NB4 (cell line): Measurements from ENCODE around the gene IFNG-AS1.

Experiments used
- DNase-seq: peaks from one replicate; pipeline ENCODE4 v3.0.0; 2010; ENCODE audit warnings: low read depth
- H3K4me3 ChIP-seq: one replicate; pipeline ENCODE4 v1.5.1; 2011; ENCODE audit warnings: mild to moderate bottlenecking, low read depth, low read length, moderate library complexity
- MYC ChIP-seq: IDR thresholded peaks from 2 replicates; pipeline ENCODE4 v1.6.1; 2011; ENCODE audit warnings: low read depth, low read length
- POLR2A ChIP-seq: IDR thresholded peaks from 2 replicates; pipeline ENCODE4 v1.6.1; 2011; ENCODE audit warnings: mild to moderate bottlenecking; ENCODE audit not compliant: insufficient read length; ENCODE audit errors: extremely low read depth
- TF ChIP-seq, protein P1 (sequence below): IDR thresholded peaks from 2 replicates; pipeline ENCODE4 v1.6.1; 2011; ENCODE audit warnings: low read depth, low read length
- TF ChIP-seq, protein P2 (sequence below): IDR thresholded peaks from one replicate; pipeline ENCODE4 v1.5.1; 2012; ENCODE audit warnings: low read depth, low read length

Gene IFNG-AS1

DNA sequence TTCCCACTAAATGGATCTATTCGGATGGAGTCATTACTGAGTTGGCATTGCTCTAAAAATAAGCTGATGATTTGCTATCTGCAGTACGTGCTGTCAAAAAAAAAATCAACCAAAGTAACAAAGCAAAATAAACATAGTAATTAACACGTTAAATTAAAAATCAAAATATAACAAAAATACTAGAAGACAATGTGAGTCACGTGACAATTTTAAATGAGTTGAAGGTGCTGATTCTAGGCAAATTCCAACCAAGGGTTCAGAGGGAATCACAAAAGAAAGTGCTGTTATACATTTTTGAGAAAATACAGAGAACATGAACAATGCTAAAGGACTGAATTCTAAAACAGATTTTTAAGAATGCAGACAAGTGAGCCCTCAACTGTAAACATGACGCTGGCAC is 45.2 kb upstream of the IFNG-AS1 start:
- TF ChIP-seq POLR2A (no peak), MYC (no peak)
- TF ChIP-seq, protein P1, sequence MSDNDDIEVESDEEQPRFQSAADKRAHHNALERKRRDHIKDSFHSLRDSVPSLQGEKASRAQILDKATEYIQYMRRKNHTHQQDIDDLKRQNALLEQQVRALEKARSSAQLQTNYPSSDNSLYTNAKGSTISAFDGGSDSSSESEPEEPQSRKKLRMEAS = no peak
- TF ChIP-seq, protein P2, sequence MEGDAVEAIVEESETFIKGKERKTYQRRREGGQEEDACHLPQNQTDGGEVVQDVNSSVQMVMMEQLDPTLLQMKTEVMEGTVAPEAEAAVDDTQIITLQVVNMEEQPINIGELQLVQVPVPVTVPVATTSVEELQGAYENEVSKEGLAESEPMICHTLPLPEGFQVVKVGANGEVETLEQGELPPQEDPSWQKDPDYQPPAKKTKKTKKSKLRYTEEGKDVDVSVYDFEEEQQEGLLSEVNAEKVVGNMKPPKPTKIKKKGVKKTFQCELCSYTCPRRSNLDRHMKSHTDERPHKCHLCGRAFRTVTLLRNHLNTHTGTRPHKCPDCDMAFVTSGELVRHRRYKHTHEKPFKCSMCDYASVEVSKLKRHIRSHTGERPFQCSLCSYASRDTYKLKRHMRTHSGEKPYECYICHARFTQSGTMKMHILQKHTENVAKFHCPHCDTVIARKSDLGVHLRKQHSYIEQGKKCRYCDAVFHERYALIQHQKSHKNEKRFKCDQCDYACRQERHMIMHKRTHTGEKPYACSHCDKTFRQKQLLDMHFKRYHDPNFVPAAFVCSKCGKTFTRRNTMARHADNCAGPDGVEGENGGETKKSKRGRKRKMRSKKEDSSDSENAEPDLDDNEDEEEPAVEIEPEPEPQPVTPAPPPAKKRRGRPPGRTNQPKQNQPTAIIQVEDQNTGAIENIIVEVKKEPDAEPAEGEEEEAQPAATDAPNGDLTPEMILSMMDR = no peak
- H3K4me3 ChIP-seq = no peak overlapping the region
- DNase-seq = no peak

DNA sequence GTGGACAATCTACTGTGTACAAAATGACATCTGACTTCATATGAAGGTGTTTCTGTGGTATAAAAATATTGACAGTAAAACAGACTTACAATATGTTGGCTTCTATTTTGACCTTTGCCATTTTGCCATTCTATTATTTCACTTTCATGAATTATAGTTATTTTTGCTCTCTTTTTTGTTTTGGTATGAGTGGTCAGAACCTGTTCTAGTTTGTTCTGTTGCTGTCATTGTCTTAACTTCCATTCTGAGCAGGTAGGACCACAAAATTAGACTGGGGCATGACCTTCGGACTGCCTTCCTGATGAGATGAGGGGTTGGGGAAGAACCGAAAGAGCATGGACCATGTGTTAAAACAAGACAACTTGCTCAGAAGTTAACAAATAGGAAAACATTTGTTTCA is 36.5 kb upstream of the IFNG-AS1 start:
- no peak for DNase-seq
- H3K4me3 ChIP-seq = no peak overlapping the region
- TF ChIP-seq, protein P2 = no peak
- TF ChIP-seq POLR2A (no peak), MYC (no peak)
- TF ChIP-seq, protein P1 = no peak

DNA sequence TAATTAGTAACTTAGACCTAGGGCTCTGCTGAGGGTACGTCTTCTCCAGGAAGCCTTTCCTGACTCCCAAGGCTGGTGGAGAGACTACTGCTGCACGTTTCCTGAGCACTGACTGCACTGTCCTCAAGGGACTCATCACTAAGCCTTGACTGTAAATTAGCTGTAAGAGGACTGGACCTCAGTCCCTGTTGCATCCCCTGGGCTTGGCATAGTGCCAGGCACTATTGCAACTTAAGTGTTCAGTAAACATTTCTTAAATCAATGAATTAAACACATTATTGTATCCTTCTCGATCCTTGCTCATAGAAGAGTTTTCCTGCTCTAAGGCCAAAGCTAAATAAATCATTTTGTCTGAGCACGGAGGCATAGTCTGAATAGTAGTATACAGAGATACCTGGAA is 31.9 kb upstream of the IFNG-AS1 start:
- H3K4me3 ChIP-seq = no peak overlapping the region
- DNase-seq = no peak
- TF ChIP-seq POLR2A (no peak), MYC (no peak)
- TF ChIP-seq, protein P2 = no peak
- TF ChIP-seq, protein P1 = no peak

DNA sequence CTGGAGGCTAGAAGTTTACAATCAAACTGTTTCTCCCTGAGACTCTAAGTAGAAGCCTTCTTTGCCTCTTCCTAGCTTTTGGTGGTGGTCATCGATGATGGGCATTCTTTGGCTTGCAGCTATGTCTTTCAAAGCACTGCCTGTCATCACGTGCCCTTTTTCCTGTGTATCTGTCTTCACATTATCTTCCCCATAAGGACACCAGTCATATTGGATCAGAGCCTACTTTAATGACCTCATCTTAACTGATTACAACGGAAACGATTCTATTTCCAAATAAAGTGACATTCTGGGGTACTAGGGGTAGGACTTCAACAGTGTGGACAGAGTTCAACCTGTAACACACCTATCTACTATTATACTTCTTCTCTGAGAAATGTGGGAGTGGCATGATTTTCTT is 31.1 kb upstream of the IFNG-AS1 start:
- no peak for DNase-seq
- H3K4me3 ChIP-seq = no peak overlapping the region
- TF ChIP-seq MYC (no peak), POLR2A (no peak)
- TF ChIP-seq, protein P1 = no peak
- TF ChIP-seq, protein P2 = no peak

DNA sequence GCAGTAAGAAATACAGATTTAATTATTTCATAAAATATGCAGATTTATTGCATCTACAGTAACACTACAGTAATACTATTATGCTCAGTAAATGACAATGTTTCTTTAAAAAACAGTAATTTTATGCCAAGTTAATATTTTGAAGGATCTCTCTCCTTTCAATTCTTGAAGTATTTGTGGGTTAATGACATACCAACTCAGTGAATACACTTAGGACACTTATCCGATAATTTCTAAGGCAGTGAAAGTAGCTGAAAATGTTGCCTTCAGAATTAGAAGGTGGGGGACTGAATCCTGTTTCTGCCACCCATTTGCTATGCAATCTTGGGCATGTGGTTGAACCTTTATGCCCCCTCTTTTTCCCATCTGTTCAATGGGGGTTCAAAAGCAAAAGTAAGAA is 24.8 kb upstream of the IFNG-AS1 start:
- no peak overlapping the region for H3K4me3 ChIP-seq
- TF ChIP-seq POLR2A (no peak), MYC (no peak)
- TF ChIP-seq, protein P2 = no peak
- TF ChIP-seq, protein P1 = no peak
- DNase-seq = no peak

DNA sequence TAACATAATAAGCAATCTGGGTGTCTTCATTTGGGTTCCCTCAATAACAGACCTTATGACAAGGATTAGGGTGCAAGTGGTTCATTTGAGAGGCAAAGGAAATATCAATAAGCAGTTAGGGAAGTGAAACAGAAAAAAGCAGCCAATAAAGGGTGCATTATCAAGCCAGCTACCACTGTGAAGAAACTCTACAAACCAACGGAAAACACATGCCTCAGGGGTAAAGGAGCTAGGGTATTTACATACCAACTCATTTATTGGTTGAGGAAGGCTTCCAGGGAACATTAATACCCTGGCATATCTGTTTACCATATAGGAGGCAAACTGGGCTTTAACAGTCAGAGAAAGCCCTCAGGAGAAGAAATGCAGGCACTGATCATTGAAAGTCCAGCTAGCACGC is 22.7 kb upstream of the IFNG-AS1 start:
- H3K4me3 ChIP-seq = no peak overlapping the region
- no peak for TF ChIP-seq POLR2A
- TF ChIP-seq, protein P2 = no peak
- TF ChIP-seq MYC = no peak
- TF ChIP-seq, protein P1 = no peak

More for the DNA sequence above, 22.7 kb upstream of the IFNG-AS1 start:
- DNase-seq = peak; percentile 16
